CD4-positive, alpha-beta T cell treated with Interleukin-21 for 1 hour (primary cell): Measurements from ENCODE around the gene EYA2.

Experiments used
- DNase-seq: peaks from one replicate; pipeline ENCODE4 v3.0.0-alpha.2; 2020

EYA2 gene

DNA sequence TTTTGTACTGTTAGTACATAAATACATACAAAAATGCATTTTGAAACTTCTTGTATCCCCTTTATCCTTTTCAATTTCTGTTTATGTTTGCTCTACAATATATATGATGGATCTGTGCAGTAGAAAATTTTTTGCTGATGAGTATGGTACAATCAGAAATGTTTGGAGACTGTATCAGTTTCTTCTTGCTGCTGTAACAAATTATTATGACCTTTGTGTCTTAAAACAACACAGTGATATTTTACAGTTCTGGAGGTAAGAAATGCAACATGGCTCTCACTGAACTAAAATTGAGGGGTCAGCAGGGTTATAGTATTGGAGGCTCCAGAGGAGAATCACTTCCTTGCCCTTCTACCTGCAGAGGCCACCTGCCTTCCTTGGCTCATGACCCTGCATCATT lies 184.4 kb downstream of the EYA2 start:
- no peak for DNase-seq

DNA sequence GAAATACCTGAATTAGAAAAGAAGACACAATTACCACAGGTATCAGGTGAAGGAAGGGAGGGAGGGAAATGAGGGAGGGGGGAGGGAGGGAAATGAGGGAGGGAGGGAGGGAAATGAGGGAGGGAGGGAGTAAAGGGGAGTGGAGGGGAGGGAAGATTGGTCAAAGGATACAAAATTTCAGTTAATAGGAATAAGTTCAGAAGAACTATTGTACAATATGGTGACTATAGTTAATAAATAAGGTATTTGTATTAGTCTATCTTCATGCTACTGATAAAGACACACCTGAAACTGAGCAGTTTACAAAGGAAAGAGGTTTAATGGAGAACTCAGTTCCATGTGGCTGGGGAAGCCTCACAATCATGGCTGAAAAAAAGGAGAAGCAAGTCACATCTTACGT lies 185.7 kb downstream of the EYA2 start:
- no peak for DNase-seq

DNA sequence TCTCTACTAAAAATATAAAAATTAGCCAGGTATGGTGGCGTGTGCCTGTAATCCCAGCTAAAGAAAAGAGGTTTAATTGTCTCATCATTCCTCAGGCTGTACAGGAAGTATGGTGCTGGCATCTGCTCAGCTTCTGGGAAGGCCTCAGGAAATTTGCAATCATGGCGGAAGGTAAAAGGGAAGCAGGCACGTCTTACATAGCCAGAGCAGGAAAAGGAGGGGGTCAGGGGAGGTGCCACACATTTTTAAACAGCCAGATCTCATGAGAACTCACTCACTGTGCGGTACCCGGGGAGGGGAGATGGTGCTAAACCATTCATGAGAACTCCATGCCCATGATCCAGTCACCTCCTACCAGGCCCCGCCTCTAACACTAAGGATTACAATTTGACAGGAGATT lies 191.7 kb downstream of the EYA2 start:
- DNase-seq = no peak

DNA sequence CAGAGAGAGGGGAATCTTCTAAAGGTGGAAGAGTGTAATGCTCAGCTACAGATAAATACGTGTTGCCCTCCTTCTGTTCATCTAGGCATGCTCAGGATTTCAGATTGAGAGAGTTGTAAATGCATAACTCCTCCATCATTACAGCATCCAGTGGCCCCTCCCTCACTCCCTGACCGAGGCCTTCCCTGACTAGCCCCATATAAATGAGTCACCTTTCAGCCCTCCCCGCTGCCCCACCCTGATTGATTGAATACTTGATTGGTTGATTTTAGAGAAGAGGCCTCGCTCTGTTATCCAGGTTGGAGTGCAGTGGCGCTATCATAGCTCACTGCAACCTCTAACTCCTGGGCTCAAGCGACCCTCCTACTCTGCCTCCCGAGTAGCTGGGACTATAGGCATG lies 193.7 kb downstream of the EYA2 start:
- no peak for DNase-seq

DNA sequence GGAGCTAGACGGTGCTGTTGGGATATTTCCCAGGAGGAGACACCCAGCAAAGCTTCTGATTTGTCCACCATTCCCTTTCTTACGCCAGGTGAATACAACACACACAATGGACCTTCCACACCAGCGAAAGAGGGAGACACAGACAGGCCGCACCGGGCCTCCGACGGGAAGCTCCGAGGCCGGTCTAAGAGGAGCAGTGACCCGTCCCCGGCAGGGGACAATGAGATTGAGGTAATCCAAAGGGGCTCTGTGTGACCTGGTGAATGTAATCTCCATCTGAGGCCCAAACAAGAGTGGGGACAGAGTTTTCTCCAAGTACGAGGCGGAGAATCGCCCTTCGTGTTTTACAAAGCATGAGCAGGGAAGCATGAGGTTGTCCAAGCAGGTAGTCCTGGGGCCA lies 194.5 kb downstream of the EYA2 start:
- no peak for DNase-seq

DNA sequence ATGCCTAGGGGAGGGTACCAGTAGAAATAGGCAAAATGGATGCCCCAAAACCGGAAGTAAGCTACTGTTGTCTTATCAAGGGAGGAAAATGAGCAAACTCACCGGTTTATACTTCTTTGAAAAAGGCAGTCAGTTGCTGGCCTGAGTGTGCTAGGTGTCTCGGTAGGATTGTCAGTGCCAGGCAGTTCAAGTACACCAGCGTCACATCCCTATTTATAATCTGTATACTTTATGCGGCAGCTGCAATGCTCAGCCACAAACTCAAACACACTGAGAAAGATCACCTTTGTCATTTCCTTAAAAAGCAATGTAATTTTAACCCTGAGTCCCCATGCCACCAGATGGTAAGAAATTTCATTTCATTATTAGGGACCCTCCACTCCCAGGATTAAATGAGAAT lies 196.2 kb downstream of the EYA2 start:
- DNase-seq = no peak

DNA sequence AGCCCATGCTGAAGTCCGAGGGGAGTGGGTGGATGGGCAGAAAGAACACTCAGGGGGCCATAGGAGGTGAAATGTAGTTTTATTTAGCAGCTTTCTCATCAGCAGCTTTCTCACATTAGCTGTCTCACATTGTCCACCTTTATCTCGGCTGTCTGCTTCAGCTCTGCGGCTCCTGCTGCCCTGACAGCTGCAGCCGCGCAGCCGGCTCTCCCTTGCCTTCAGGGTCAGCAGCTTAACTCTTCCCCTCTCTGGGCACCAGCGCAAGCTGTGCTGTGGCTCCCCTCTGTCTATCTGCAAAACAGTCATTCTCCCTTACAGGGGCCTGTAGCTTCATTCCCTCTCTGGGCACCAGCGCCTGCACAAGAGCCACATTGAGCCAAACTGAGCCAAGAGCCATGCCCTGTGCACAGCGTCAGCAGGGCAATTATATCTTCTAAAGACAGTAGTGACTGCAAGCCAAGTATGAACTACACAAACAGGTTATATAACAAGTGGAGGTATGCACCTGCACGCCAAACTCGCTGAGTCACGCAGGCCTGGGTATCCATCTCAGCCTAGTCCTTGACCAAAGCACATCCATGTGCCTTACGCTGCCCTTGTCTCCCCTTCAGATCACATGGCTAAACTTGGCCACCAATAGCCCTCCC lies 198.8 kb downstream of the EYA2 start:
- DNase-seq = no peak

DNA sequence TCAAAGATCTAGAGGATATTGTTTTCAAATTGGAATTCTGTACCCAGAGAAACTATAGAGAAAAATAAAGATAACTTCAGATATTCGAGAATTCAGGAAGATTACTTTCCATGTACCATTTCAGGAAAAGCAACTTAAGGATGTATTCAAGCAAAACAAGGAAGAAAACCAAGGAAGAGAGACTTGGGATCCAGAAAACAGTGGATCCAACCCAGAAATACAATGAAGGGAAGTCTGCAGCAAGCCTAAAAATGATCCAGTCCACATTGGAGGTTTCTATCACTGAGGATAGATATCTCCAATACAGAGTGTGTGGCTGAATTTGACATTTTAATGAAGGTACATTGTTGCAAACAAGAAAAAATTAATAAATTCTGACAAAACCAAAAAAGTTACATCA lies 201.0 kb downstream of the EYA2 start:
- DNase-seq = no peak

DNA sequence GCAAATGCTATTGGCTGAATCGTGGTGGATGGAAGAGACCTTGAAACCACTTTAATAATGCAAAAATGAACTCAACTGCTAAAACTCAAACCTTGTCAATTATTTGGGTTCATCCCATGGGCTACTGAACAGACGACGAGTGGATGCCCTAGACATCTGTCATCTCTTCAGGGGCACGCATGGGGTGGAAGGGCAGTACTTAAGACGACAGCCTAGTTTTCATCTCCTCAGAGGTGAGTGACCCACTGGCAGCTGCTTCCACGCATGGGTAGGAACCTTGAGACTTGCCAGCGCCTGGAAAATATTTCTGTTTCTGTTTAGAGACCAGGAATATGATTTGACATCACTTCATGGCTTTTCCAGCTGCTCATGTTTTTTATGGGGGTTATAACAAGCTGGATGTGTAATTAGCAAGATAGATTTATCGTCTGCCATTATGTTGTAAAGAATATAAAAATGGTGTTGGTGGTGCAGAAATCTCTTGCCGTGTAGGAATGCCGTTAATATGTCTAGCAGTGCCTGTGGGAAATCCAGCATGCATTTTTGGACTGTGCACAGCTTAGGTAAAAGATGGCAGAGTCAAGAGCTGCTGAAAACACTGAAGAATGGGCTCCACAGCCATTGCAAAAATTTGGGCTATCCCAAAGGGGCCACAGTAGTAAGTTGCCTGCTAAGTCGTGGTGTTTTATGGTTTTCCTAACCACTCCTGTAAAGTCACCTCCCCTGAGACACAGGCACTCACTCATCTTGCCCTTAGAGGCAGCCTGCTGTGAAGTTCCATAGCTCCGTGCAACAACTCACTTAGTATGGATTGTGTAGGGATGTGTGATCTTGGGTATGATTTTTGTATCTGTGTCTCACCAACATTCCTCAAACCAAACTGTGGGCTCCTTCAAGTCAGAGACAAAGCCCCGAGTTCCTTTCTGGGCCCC lies 203.3 kb downstream of the EYA2 start:
- no peak for DNase-seq

DNA sequence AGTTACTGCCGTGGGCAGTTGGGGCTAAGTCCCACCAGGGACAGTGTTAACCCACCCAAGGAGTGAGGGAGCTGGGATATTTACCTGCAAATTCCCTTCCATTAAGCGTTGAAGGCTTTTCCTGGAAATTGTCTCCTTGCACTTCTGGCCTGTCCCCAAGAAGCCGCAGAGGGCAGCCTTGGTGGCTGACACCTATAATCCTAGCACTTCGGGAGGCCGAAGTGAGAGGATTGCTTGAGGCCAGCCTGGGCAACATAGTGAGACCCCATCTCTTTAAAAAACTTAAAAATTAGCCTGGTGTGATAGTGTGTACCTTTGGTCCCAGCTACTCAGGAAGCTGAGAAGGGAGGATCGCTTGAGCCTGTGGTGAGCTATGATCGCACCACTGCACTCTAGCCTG lies 204.4 kb downstream of the EYA2 start:
- DNase-seq = no peak

DNA sequence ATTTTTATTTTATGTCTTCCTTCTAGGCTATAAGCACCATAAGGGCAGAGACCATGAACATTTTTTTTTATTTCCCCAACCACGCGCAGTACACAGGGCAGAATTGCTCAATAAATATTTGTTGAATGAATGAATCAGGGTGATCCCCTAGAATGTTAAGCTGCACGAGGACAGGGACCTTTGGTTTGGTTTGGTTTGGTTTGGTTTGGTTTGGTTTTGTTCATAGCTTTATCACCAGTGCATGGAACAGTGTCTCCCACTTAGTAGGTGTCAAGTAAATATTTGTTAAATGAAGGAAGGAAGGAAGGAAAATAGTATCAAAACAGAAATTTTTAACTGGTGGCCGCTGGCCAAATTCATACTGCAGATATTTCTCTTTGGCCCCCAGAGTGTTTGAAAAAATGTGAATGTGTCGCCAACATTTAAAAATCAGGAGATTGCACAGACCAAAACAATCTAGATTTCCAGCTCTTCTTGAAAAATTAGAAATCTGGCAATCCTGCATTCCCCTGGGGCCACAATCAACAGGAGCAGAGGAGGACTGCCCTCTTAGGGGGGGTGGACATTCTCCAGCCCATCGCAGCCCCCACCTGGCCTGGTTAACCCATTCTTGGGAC lies 205.3 kb downstream of the EYA2 start:
- DNase-seq = no peak

DNA sequence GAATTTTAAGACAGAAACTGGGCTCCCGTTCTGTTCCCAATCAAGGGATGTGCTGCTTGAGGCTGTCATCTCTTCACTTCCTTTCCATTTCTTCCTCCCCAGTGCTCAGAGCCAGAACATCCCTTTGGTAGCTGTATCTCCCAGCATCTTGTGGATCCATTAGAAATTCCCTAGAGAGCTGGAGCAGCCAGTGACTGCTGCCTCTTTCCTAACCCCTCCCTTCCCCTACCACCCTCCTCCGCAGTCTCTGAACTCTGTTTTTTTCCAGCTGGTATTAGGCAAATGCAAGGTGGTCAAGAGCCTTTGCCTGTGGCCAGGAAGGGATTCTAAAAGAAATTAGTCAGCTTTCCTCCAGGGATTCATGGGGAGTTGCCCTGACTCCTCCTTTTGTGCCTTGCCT lies 208.0 kb downstream of the EYA2 start:
- DNase-seq = no peak

DNA sequence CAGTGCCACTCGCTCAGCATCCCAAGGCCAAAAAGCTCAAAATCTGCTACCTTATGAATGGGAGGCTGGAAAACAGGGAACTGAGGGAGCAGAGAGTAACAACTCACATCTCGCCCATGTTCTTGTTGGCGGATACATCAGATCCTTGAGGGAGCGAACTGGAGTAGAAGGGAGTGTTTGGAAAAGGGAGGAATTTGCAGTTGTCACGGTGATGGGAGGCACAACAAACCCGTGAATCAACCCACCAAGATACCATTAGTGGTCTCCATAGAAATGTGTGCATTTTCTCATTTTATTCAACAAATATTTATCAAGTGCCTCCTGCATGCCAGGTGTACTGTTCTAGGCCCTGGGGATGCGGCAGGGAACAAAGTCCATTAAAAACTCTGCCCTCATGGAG lies 212.1 kb downstream of the EYA2 start:
- no peak for DNase-seq

DNA sequence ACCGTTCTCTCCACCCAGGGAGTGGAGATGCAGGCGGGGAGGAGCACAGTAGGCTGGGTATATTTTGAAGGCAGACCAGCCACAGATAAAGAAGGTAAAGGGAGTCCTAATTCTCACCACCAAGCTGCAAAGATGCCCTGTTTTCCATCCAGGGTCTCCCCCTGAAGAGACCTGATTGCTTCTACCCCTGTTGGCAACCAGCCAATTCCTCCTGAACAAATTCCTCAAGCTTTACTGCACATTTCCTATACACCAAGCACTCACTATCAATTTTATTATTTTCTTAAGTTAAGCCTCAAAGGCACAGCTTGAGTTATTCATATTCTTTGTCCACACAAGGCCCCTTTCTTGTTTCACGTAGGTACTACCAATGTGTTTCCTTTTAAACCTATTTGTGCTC lies 214.4 kb downstream of the EYA2 start:
- DNase-seq = no peak

DNA sequence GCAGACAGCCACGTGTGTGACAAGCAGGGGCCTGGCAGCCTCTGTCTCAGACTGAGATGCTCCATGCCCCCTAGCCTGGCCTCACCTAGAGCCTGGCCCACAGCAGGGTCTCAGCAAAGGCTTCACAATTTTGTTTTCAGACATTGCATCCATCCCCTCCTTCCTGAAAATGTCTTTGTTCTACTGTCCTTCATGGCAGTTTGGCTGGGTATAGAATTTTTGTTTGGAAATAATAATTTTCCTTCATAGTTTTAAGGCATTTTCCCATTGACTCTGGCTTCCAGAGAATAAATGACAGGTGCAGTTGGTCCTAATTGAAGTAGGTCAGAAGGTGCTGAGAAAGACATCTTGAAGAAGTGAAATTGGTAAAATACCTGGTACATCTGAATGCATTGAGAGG lies 216.2 kb downstream of the EYA2 start:
- no peak for DNase-seq

DNA sequence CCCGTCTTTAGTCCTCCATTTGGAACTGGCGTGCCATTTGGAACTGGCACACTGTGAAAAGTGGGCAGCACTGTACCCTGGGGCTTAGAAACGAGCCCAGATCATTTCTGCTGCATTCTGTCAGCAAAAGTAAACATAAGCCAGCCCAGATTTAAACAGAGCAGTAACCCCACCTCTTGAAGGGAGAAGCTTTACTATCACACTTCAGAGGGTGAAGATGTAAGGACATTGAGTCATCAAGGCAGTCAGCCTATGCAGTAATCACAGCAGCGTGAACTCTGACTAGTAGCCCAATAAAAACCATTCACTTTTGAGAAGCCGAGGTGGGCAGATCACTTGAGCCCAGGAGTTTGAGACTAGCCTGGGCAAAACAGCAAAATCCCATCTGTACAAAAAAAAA lies 216.9 kb downstream of the EYA2 start:
- no peak for DNase-seq

DNA sequence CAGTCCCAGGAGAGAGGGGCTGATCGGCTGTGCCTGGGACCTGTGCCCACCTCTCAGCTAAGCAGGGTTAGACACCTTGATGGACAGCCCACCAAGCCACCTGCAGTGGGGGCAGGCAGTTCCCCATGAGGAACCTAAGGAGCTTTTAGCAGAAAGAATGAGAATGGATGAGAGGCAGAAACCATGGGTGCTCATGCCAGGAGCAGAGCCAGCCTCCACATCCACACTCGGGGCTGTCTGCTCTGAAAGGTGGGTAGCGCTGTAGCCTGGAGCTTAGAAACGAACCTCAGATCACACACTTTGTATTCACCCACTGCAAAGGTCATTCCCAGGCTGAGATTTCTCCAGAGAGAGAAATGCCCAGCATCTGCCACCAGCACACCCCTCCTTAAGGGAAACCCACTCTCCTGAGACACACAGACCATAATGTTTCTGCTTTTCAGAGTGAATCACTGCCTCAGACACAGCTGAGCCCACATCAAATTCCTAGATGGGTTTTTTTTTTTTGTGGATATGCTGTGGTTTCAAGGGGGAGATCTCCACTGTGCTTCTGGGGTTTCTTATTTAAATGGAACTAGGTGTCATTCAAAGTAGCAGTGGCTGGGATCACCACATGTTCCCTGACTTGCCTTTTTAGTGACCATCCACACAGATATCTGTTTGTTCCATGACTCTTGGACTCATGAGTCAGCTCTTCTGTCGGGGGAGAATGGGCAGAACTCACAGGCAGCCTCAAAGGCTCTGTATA lies 218.9 kb downstream of the EYA2 start:
- no peak for DNase-seq

DNA sequence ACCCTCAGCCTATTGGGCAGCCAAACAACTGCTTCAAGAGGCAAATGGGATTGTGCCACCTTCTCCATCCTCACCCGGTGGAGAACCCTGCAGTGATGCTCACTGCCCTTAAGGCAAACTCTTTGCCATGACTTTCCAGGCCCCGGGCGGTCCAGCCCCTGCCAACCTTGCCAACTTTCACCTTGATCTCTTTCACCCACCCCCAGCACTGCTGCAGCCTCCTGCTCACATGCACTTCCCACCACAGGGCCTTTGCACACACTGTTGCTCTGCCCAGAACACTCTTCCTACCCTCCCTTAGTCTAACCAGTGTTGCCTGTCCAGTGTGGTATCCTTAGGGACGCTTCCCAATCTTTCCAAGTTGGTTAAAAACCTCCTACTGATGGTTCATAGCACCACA lies 221.1 kb downstream of the EYA2 start:
- no peak for DNase-seq

DNA sequence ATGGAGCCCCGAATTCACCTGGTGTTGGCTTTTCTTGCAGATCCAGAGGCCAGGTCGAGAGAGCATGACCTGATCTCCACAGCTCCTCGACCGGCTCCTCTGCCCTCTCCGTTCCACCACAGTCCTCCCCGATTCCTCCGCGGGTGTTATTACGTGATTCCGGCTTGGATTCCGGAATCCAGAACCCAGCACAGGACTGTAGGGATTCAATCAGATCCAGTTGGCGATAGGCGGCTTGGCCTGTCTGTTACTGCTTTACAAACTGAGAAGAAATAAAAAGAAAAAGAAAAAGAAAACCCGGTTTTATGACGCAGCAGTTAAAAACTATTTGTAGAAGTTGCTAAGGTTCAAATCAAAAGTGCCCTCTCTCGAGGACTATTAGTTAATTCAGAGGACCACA lies 222.7 kb downstream of the EYA2 start:
- no peak for DNase-seq

DNA sequence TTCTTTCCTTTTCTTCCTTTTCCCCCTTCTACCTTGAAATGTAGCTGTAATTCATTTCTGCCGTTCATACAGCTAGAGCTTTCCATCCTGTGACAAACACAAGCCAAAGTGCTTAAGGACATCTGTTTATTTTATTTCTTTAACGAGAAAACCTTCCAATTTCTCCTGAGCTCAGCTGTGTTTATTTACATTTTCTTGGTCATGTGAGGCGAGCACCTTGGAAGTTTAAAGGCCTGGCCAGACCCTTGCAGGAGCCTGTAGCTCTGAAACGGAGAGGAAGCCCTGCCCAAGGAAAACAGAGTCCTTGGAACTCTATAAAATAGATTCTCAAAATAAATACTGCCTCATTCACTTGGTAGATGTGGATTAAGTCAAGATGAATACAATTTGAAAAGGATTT lies 223.1 kb downstream of the EYA2 start:
- no peak for DNase-seq

DNA sequence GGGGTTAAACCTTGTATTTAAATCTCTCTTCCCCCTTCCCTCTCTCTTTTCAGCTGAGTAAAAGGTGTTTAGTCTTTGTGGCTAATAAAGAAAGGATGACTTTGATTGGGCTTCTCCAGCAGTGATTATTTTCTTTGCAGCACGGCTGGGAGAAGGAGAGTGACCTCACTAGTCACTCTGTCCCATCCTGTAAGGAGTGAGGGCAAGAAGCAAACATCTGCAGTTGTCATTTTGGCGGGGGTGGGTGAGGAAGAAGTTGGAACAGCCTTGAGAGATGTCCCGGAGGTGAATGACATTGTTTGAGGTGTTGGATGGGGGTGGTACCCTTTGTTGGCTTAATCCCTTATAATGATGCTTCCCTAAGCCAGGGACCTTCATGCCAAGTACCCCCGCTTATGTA lies 223.6 kb downstream of the EYA2 start:
- DNase-seq = no peak

DNA sequence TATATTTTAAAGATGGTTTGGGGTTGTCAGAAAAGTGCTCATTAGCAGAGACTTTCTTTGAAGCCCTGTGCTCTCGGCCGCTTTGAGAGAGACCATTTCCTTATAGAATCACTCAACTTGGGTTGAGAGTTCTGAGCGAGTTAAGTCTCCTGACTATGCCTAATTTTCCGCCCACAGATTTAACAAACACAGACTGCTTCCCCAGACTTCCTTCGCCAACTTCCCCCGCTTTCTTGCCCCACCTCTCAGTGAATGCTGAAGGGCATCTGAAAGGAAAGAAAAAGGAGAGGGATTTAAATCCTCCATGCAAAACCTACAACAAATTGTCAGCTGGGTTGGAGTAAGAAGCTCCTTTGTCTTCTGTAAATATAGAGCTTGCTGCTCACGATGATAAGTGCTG lies 224.0 kb downstream of the EYA2 start:
- DNase-seq = no peak

DNA sequence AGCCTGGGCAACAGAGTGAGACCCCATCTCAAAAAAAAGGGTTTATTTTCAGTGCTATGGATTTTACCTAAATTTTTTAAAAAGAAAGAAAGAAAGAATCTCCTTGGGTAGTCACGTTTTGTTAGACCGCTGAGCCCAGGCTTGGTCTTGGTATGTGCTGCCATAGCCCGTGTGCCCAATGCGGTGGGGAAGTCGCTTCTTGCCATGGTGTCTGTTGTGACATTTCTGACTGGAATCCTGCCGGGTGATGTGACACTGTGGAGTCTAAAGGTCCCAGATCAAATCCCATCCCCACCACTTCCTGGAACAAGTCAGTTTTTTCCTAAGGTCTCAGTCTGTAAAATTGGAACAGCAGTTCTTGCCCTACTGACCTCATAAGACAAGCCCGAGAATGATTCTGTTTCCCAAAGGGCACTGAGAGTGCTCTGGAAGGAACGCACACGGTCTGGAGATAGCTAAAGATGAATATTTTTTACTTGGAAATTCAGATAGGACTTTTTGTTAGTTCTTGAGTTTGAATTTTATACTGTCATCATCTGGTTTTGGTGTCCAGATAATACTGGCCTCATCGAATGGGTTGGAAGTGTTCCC lies 225.8 kb downstream of the EYA2 start:
- no peak for DNase-seq
